ENCODE data around the gene PCDHGA4. TPM values are rescaled to one million over a fixed set of nuclear protein-coding genes. Genes with fewer than 3 reads are reported as not detected.

The PCDHGA4 gene
- total RNA-seq, 1 donor from 2014 or later: 5.2 TPM

GRCh38 chr5:141397756-141398551, 43.1 kb downstream of the PCDHGA4 start, which contains the start of gene PCDHGB5:
PCDHGB5 (plus strand) TSS chr5:141397947; CDS start chr5:141398128, 181 bp downstream.

GRCh38 chr5:141402553-141403243, 47.9 kb downstream of the PCDHGA4 start, which contains the start of gene PCDHGA9:
PCDHGA9 (plus strand) TSS chr5:141402778; CDS start chr5:141402953, 175 bp downstream.

Other genes starting within 250 kb of the PCDHGA4 start
- under 0.01 and 0.12 TPM in 2 replicates for gene PCDHB4, start 233.2 kb upstream of the PCDHGA4 start, total RNA-seq
- gene PCDHB5, start 219.8 kb upstream of the PCDHGA4 start, total RNA-seq: 0.22 and 0.50 TPM in 2 replicates
- gene PCDHB6, start 205.0 kb upstream of the PCDHGA4 start, total RNA-seq: under 0.01 TPM in 2 replicates
- gene PCDHB7, start 182.4 kb upstream of the PCDHGA4 start, total RNA-seq: 0.11 and 0.12 TPM in 2 replicates
- gene PCDHB8, start 177.2 kb upstream of the PCDHGA4 start, total RNA-seq: 0.11 and 0.25 TPM in 2 replicates
- 0.12 and 0.33 TPM in 2 replicates for gene PCDHB16, start 172.6 kb upstream of the PCDHGA4 start, total RNA-seq
- gene PCDHB9, start 167.9 kb upstream of the PCDHGA4 start, total RNA-seq: under 0.01 TPM in 2 replicates
- gene PCDHB10, start 162.7 kb upstream of the PCDHGA4 start, total RNA-seq: 0.11 and 0.12 TPM in 2 replicates
- gene PCDHB11, start 155.4 kb upstream of the PCDHGA4 start, total RNA-seq: under 0.01 TPM in 1 of 2 replicates, not detected in the other
- gene PCDHB12, start 146.3 kb upstream of the PCDHGA4 start, total RNA-seq: under 0.01 and 0.12 TPM in 2 replicates
- gene PCDHB13, start 141.1 kb upstream of the PCDHGA4 start, total RNA-seq: under 0.01 and 0.12 TPM in 2 replicates
- 0.11 and 0.12 TPM in 2 replicates for gene PCDHB14, start 131.7 kb upstream of the PCDHGA4 start, total RNA-seq
- gene PCDHB15, start 109.6 kb upstream of the PCDHGA4 start, total RNA-seq: under 0.01 and 0.37 TPM in 2 replicates
- gene SLC25A2, start 51.0 kb upstream of the PCDHGA4 start, total RNA-seq: 0.50 and 0.66 TPM in 2 replicates
- gene TAF7, start 34.2 kb upstream of the PCDHGA4 start, total RNA-seq: 86.1 and 88.3 TPM in 2 replicates
- 0.22 and 0.62 TPM in 2 replicates for gene PCDHGA1, start 24.5 kb upstream of the PCDHGA4 start, total RNA-seq
- gene PCDHGA2, start 16.3 kb upstream of the PCDHGA4 start, total RNA-seq: 0.89 and 2.2 TPM in 2 replicates
- 0.22 and 0.87 TPM in 2 replicates for gene PCDHGA3, start 11.2 kb upstream of the PCDHGA4 start, total RNA-seq
- 0.44 and 1.2 TPM in 2 replicates for gene PCDHGB1, start 4.9 kb upstream of the PCDHGA4 start, total RNA-seq
- gene PCDHGB2, start 5.0 kb downstream of the PCDHGA4 start, total RNA-seq: 1.2 and 1.7 TPM in 2 replicates
- gene PCDHGA5, start 9.1 kb downstream of the PCDHGA4 start, total RNA-seq: 0.55 and 0.87 TPM in 2 replicates
- 2.3 and 4.2 TPM in 2 replicates for gene PCDHGB3, start 15.2 kb downstream of the PCDHGA4 start, total RNA-seq
- 1.7 and 3.2 TPM in 2 replicates for gene PCDHGA6, start 18.9 kb downstream of the PCDHGA4 start, total RNA-seq
- gene PCDHGA7, start 27.7 kb downstream of the PCDHGA4 start, total RNA-seq: 1.3 and 4.0 TPM in 2 replicates
- gene PCDHGB4, start 32.7 kb downstream of the PCDHGA4 start, total RNA-seq: 11.3 and 20.9 TPM in 2 replicates
- gene PCDHGA8, start 37.6 kb downstream of the PCDHGA4 start, total RNA-seq: 1.1 and 2.4 TPM in 2 replicates
- gene PCDHGB5, start 42.9 kb downstream of the PCDHGA4 start, total RNA-seq: 16.2 and 25.0 TPM in 2 replicates
- gene PCDHGA9, start 47.8 kb downstream of the PCDHGA4 start, total RNA-seq: 4.0 and 4.2 TPM in 2 replicates
- gene PCDHGB6, start 53.0 kb downstream of the PCDHGA4 start, total RNA-seq: 2.4 and 2.9 TPM in 2 replicates
- 4.9 and 5.2 TPM in 2 replicates for gene PCDHGA10, start 58.0 kb downstream of the PCDHGA4 start, total RNA-seq
- 6.0 and 7.4 TPM in 2 replicates for gene PCDHGB7, start 62.7 kb downstream of the PCDHGA4 start, total RNA-seq
- 11.7 and 13.6 TPM in 2 replicates for gene PCDHGA11, start 66.0 kb downstream of the PCDHGA4 start, total RNA-seq
- 15.5 and 21.5 TPM in 2 replicates for gene PCDHGA12, start 75.5 kb downstream of the PCDHGA4 start, total RNA-seq
- 39.6 and 44.7 TPM in 2 replicates for gene PCDHGC3, start 120.9 kb downstream of the PCDHGA4 start, total RNA-seq
- 2.2 and 2.4 TPM in 2 replicates for gene PCDHGC4, start 130.0 kb downstream of the PCDHGA4 start, total RNA-seq
- 2.3 and 2.9 TPM in 2 replicates for gene PCDHGC5, start 134.1 kb downstream of the PCDHGA4 start, total RNA-seq

Measured in uterine smooth muscle cell (primary cell).